Activated CD4-positive, alpha-beta memory T cell treated with anti-CD3 and anti-CD28 coated beads for 36 hours (primary cell): Measurements from ENCODE around the gene CNTN4. TPM values are rescaled to one million over a fixed set of nuclear protein-coding genes. Genes with fewer than 3 reads are reported as not detected.

Experiments used
- CTCF ChIA-PET: fragments of 350-600 bp; sonication (Branson Sonifier 250); formaldehyde crosslinking; loops from one replicate; lab custom pipeline; 2021; ENCODE audit warnings: antibody characterized with exemption, inconsistent platforms; lab: Charles Lee
- POLR2A ChIA-PET: fragments of 350-600 bp; sonication (Branson Sonifier 250); formaldehyde crosslinking; loops from one replicate; lab custom pipeline; 2021; ENCODE audit warnings: antibody characterized with exemption; lab: Charles Lee
- DNase-seq: peaks from one replicate; pipeline ENCODE4 v3.0.0-alpha.2; 2020
- H3K27ac Mint-ChIP-seq: one replicate; pipeline ENCODE4 v1.8.0; 2021; ENCODE audit warnings: mixed read lengths
- H3K27me3 Mint-ChIP-seq: one replicate; pipeline ENCODE4 v1.8.0; 2021; ENCODE audit warnings: mixed read lengths
- H3K36me3 Mint-ChIP-seq: one replicate; pipeline ENCODE4 v1.8.0; 2021; ENCODE audit warnings: mixed read lengths
- H3K4me1 Mint-ChIP-seq: one replicate; pipeline ENCODE4 v1.8.0; 2021; ENCODE audit warnings: low read depth, mixed read lengths
- H3K4me3 Mint-ChIP-seq: one replicate; pipeline ENCODE4 v1.8.0; 2021; ENCODE audit warnings: mild to moderate bottlenecking, mixed read lengths
- H3K9me3 Mint-ChIP-seq: one replicate; pipeline ENCODE4 v1.8.0; 2021; ENCODE audit warnings: mixed read lengths
- intact Hi-C: fragments of 100-400 bp; cut with micrococcal nuclease; formaldehyde crosslinking; loops from one replicate; pipeline ENCODE4 v1.15.1; 2023
- total RNA-seq, 2 experiments: library from RNA; stranded (reverse); gene quantifications; one replicate each; pipeline ENCODE4 v1.2.3, GENCODE V29; 2021

Gene CNTN4
- total RNA-seq, 2 experiments from 2014 or later: not detected

DNA sequence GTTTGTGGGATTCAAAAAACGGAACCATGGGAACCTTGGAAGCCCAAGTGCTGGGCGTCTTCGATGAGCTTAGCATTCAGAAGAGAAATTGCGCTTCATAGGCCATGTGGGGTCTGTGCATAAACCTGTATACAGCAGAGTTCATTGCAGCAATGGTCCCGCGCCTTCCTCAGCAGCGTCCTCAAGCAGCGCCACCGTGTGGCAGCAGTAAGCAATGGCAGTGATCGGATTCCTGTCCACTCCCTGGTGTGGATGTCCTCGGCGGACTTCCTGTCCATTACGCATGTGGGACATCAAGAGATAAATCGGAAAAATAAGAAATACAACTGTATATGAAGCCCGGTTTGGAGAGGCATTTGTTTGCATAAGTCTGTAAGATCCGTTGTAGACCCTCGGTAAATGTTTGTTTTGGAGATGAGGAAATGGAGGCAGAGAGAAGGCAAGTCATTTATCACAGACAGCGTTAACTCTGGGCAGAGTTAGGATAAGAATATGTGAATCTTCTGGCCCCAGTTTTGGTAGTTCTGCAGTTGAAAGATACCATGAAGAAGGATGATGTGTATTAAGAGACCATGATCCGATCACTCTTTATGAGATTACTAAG, 57.7 kb downstream of the CNTN4 start:
- DNase-seq: peak; percentile 22
- no peak overlapping the region for H3K27ac Mint-ChIP-seq
- CTCF ChIA-PET: interaction anchor here (1.0 to 1.3 kb wide), 2 partner anchors 49 to 922 kb away, joined by 3 read pairs; no protein-coding TSS in a partner anchor
- intact Hi-C loops: loop anchor here (2.0 kb wide), 1 partner anchor 286 kb away; no protein-coding TSS in a partner anchor
- POLR2A ChIA-PET: no interaction called here
- H3K4me1 Mint-ChIP-seq: no peaks in the 10 kb centered on the region
- H3K4me3 Mint-ChIP-seq: no peak overlapping the region
- H3K27me3 Mint-ChIP-seq: no peaks in the 10 kb centered on the region
- H3K9me3 Mint-ChIP-seq: no peaks in the 10 kb centered on the region
- H3K36me3 Mint-ChIP-seq: no peaks in the 10 kb centered on the region

DNA sequence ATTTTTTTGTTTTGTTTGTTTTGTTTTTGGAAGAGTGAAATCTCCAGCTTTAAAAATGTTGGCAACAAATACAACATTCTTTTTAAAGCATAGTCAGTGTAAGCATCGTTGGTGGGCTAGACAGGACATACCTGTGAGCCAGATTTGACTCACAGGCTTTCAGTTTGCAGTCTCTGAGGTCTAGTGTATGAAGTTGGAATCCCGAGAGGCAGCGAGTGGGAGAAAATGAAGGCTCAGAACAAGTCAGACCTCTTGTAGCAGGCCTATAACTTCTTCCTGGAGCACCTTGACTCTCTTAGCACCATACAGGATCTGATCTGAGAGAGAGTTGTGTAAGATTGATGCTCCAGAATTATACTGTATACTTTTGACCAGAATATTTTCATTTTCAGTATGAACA, 60.2 kb downstream of the CNTN4 start:
- Mint-ChIP-seq H3K27ac (no peak overlapping the region), H3K4me1 (no peaks in the 10 kb centered on the region), H3K4me3 (no peak overlapping the region), H3K36me3 (no peaks in the 10 kb centered on the region), H3K9me3 (no peaks in the 10 kb centered on the region), H3K27me3 (no peaks in the 10 kb centered on the region)
- intact Hi-C loops: no loop called here
- DNase-seq: no peak
- CTCF ChIA-PET: no interaction called here
- POLR2A ChIA-PET: no interaction called here

DNA sequence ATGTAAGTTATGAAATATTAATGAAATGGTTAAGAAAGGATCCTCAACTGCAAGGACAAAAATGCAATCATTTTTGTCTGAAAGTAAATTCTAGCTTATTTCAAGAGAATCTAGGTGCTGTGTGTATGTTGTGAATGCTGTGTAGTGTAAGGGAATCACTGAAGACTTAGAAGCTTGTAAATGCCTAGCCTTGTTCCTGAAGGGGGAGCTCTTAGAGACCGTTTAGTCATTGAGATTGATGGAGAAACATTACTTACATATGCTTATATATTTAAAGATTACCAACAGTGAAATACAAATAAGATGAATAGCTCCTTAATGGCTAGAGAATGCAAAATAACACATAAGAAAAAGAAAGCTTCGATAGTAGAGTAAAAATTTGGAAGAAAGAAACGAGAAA, 67.9 kb downstream of the CNTN4 start:
- H3K27me3 Mint-ChIP-seq: no peaks in the 10 kb centered on the region
- POLR2A ChIA-PET: no interaction called here
- no peaks in the 10 kb centered on the region for H3K4me1 Mint-ChIP-seq
- H3K9me3 Mint-ChIP-seq: no peaks in the 10 kb centered on the region
- no peak overlapping the region for H3K27ac Mint-ChIP-seq
- intact Hi-C loops: no loop called here
- CTCF ChIA-PET: no interaction called here
- H3K36me3 Mint-ChIP-seq: no peaks in the 10 kb centered on the region
- no peak overlapping the region for H3K4me3 Mint-ChIP-seq
- no peak for DNase-seq

DNA sequence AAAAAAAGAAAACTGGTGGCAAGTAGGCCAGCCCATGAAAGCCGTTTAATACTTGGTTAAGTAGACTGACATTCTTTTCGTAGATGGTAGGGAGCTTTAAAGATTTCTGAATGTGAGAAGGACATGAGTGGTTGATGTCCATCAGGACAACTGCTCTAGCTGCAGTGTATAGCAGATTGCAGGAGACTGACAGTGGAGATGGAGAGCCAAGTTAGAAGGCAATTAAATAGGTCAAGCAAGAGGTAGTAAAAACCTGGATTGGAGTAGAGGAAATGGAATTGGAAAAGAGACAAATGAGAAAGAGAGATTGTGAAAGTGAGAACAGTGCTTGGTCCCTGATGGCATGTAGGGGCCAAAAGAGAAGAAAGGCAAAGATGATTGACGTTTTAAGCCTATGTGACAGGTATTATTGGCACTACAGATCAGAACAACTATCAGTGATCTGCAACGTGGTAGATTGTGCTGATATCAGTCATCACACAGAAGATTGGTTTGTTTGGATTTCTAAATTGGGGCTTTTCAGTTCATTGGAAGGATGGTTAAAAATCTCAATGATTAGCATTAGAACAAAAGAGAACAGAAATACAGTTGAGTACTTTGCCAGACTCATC, 74.0 kb downstream of the CNTN4 start:
- Mint-ChIP-seq H3K4me1 (no peaks in the 10 kb centered on the region), H3K36me3 (no peaks in the 10 kb centered on the region), H3K27ac (no peak overlapping the region), H3K27me3 (no peaks in the 10 kb centered on the region), H3K4me3 (no peak overlapping the region), H3K9me3 (peaks cover 6% of the 10 kb centered on the region)
- CTCF ChIA-PET: no interaction called here
- DNase-seq: no peak
- POLR2A ChIA-PET: no interaction called here
- intact Hi-C loops: no loop called here

DNA sequence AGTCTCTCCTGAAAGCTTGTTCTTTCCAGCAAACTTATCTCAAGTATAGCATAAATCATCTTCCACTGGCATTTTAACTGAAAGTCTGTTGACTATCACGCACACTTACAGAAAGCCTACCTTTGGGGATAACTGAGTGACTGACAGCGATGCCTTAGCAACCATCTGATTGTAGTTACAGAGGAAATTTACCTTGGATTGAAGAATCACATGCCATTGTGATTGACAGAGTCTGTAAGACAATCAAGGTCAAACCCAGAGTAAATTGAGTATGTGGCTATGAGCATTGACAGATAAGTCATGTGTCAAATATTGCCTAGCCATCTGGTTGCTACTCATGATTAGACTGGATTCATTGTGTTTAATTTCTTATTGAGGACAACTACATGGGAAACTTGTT, 82.0 kb downstream of the CNTN4 start:
- DNase-seq: no peak
- Mint-ChIP-seq H3K27me3 (no peaks in the 10 kb centered on the region), H3K4me3 (no peak overlapping the region), H3K27ac (no peak overlapping the region), H3K4me1 (no peaks in the 10 kb centered on the region), H3K36me3 (no peaks in the 10 kb centered on the region), H3K9me3 (no peaks in the 10 kb centered on the region)
- intact Hi-C loops: no loop called here
- POLR2A ChIA-PET: no interaction called here
- CTCF ChIA-PET: no interaction called here

DNA sequence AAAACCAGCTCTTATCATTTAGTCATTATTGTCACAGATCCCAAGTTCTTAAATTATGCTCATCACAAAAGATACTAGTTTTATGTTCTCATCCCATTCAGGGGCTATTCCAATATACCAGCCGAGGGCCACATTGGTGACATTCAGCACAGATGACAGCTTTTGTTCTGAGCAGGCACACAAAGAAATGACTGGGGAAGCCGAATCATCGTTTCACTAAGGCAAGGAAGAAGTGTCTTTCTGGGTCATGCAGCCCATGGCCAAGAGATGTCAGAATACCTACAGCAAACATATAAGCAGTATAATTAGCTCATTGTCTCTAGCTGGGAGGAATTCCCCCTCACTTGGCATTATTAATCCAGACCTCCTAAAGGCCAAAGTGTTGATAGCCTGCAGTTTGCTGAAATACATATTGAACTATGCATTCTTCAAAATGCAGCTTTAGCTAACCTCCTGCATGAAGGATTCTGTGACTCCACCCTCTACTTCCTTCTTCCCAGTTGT, 100.2 kb downstream of the CNTN4 start:
- H3K36me3 Mint-ChIP-seq: no peaks in the 10 kb centered on the region
- H3K4me1 Mint-ChIP-seq: no peaks in the 10 kb centered on the region
- H3K27ac Mint-ChIP-seq: no peak overlapping the region
- H3K27me3 Mint-ChIP-seq: no peaks in the 10 kb centered on the region
- ChIA-PET POLR2A (no interaction called here), CTCF (no interaction called here)
- H3K9me3 Mint-ChIP-seq: no peaks in the 10 kb centered on the region
- no peak overlapping the region for H3K4me3 Mint-ChIP-seq
- intact Hi-C loops: no loop called here
- DNase-seq: no peak

DNA sequence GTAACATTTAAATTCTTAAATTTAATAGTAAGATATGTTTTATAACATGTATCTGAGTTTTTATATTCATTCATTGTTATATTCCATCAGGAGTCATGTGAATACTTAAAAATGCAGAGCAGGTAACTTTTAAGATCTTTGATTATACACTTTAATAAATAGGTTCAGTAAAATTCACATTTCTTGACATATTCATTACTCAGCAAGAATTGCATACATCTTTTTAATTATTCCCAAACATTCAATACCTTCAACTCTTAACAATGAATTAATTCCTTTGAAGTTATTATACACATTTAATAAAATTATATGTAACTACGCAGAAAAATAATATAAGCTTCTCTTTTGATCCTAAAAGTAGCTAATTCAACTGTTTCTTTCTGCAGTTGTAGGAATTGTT, 105.4 kb downstream of the CNTN4 start:
- no peaks in the 10 kb centered on the region for H3K9me3 Mint-ChIP-seq
- no peaks in the 10 kb centered on the region for H3K36me3 Mint-ChIP-seq
- CTCF ChIA-PET: no interaction called here
- H3K4me3 Mint-ChIP-seq: no peak overlapping the region
- POLR2A ChIA-PET: no interaction called here
- H3K4me1 Mint-ChIP-seq: no peaks in the 10 kb centered on the region
- intact Hi-C loops: no loop called here
- no peak overlapping the region for H3K27ac Mint-ChIP-seq
- no peaks in the 10 kb centered on the region for H3K27me3 Mint-ChIP-seq
- no peak for DNase-seq

DNA sequence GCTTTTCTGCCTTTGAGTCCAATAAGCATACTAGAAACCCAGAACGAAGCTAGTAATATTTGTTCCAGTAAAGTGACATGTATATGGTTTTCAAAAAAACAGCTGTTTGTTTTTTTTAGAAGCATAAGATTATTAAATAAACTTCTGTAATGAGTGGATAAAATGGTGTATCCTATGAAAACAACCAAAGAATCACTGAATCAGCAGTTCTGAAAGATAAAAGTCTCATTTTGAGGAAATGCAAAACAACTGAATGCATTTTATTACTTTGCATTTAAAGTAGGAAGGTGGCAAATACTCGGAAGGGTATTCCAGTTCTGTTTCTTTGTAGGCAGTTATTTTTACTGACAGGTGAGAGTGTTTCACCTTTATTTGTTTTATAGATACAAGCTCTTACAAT, 107.0 kb downstream of the CNTN4 start:
- H3K9me3 Mint-ChIP-seq: no peaks in the 10 kb centered on the region
- no peaks in the 10 kb centered on the region for H3K4me1 Mint-ChIP-seq
- intact Hi-C loops: no loop called here
- DNase-seq: no peak
- no peak overlapping the region for H3K27ac Mint-ChIP-seq
- no peak overlapping the region for H3K4me3 Mint-ChIP-seq
- no peaks in the 10 kb centered on the region for H3K27me3 Mint-ChIP-seq
- ChIA-PET POLR2A (no interaction called here), CTCF (interaction anchor here (1.0 kb wide), 1 partner anchor 50 kb away, joined by 3 read pairs; no protein-coding TSS in a partner anchor)
- H3K36me3 Mint-ChIP-seq: no peaks in the 10 kb centered on the region

DNA sequence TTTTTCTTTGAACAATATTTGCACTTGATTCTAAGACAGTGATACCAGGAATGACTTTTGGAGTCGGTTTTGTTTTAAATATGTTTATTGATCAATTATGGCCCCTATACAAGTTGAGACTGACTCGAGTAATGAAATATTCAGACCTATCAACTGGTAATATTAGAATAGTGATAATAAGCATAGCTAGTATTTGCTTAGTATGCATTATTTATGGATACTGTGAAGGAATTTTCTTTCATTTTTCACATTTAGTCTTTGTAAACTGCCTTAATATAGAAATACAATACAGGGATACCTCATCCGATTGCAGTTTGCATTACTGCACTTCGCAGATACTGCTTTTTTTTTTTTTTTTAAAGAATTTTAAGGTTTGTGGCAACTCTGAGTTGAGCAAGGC, 107.9 kb downstream of the CNTN4 start:
- intact Hi-C loops: no loop called here
- ChIA-PET POLR2A (no interaction called here), CTCF (no interaction called here)
- no peak for DNase-seq
- Mint-ChIP-seq H3K27me3 (no peaks in the 10 kb centered on the region), H3K4me1 (no peaks in the 10 kb centered on the region), H3K36me3 (no peaks in the 10 kb centered on the region), H3K27ac (no peak overlapping the region), H3K9me3 (no peaks in the 10 kb centered on the region), H3K4me3 (no peak overlapping the region)

DNA sequence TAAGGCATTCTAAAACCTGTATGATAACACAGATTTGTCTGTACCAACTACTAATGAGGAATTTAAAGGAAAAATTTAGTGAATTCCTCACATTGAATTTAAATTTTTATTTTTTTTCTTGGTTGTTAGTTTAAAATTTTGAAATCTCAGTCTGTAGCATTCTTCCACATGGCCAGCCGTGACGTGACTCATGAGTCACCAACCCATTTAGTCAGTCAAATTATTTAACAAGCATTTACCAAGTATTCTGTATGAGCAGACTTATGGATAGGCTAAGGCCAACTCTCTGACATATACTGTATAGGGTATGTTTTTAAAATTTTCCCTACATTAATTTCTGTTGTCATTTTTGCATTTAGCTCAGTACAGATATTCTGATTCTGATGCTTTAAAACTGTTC, 112.9 kb downstream of the CNTN4 start:
- Mint-ChIP-seq H3K27me3 (no peaks in the 10 kb centered on the region), H3K27ac (no peak overlapping the region), H3K36me3 (no peaks in the 10 kb centered on the region), H3K9me3 (no peaks in the 10 kb centered on the region), H3K4me1 (no peaks in the 10 kb centered on the region), H3K4me3 (no peak overlapping the region)
- ChIA-PET POLR2A (no interaction called here), CTCF (no interaction called here)
- DNase-seq: no peak
- intact Hi-C loops: no loop called here

DNA sequence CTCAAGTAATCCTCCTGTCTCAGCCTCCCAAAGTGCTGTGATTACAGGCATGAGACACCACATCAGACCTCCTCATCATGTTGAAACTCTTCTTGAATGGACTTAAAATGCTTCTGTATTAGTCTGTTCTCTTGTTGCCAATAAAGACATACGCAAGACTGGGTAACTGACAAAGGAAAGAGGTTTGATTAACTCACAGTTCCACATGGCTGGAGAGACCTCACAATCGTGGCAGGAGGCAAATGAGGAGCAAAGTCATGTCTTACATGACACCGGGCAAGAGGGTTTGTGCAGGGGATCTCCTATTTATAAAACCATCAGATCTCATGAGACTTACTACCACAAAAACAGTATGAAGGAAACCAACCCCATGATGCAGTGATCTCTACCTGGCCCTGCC, 113.5 kb downstream of the CNTN4 start:
- no peaks in the 10 kb centered on the region for H3K27me3 Mint-ChIP-seq
- intact Hi-C loops: no loop called here
- no peak overlapping the region for H3K27ac Mint-ChIP-seq
- H3K36me3 Mint-ChIP-seq: no peaks in the 10 kb centered on the region
- H3K9me3 Mint-ChIP-seq: no peaks in the 10 kb centered on the region
- H3K4me1 Mint-ChIP-seq: no peaks in the 10 kb centered on the region
- POLR2A ChIA-PET: no interaction called here
- no peak for DNase-seq
- no peak overlapping the region for H3K4me3 Mint-ChIP-seq
- CTCF ChIA-PET: no interaction called here

DNA sequence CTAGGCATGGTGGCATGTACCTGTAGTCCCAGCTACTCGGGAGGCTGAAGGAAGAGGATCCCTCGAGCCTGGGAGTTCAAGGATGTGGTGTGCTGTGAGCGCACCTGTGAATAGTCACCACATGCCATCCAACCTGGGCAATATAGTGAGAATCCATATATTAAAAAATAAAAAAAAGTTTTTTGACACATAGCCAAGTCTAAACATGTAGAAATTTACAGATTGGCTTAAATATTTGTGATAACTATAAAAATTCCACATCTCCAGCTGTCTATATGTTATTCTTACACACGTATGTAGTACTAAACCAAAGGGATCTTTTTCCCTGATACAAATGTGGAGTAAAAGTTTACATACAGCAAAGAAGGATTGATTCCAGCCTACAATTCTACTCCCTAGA, 119.7 kb downstream of the CNTN4 start:
- ChIA-PET POLR2A (no interaction called here), CTCF (no interaction called here)
- no peaks in the 10 kb centered on the region for H3K4me1 Mint-ChIP-seq
- H3K4me3 Mint-ChIP-seq: no peak overlapping the region
- H3K36me3 Mint-ChIP-seq: no peaks in the 10 kb centered on the region
- DNase-seq: no peak
- H3K27ac Mint-ChIP-seq: no peak overlapping the region
- intact Hi-C loops: no loop called here
- H3K27me3 Mint-ChIP-seq: no peaks in the 10 kb centered on the region
- H3K9me3 Mint-ChIP-seq: no peaks in the 10 kb centered on the region

DNA sequence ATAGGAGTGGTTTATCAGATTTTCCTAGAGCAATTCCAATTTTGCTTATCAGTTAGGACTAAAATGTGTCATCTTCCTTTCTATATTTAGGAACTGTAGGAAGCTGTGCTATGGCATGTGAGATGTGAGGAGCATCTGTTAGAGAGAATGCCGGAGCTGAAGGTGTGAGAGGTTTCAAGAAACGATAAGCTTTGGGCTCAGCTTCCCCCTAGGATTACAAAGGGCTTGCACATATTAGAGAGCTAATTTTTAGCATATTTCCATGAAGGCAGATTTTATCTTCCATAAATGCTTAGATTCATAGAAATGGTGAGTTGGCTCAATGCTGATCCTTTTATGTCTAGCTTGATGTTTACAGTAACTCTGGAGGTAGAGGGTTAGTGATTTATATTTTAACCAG, 120.2 kb downstream of the CNTN4 start:
- DNase-seq: no peak
- no peak overlapping the region for H3K4me3 Mint-ChIP-seq
- no peaks in the 10 kb centered on the region for H3K9me3 Mint-ChIP-seq
- H3K36me3 Mint-ChIP-seq: no peaks in the 10 kb centered on the region
- intact Hi-C loops: no loop called here
- H3K4me1 Mint-ChIP-seq: no peaks in the 10 kb centered on the region
- POLR2A ChIA-PET: no interaction called here
- CTCF ChIA-PET: no interaction called here
- no peaks in the 10 kb centered on the region for H3K27me3 Mint-ChIP-seq
- H3K27ac Mint-ChIP-seq: no peak overlapping the region
